ENCODE measurements around the gene SLC35G2.
"Not testable (repeated sequence)": the region's sequence is repeated elsewhere in the genome, so short reads cannot be mapped to it uniquely, and the experiment has no call there.

The SLC35G2 gene

GRCh38 chr3:136835813-136836510 lies 17.0 kb downstream of the SLC35G2 start:
- DNase-seq: no peak

GRCh38 chr3:136836511-136837156 lies 17.7 kb downstream of the SLC35G2 start:
- no peak for DNase-seq

GRCh38 chr3:136838641-136839555 lies 20.0 kb downstream of the SLC35G2 start:
- peak; percentile 55 for DNase-seq

- no peak for DNase-seq
Measured at GRCh38 chr3:136839556-136839931, 20.6 kb downstream of the SLC35G2 start.

- DNase-seq: no peak
Measured at GRCh38 chr3:136840252-136840651, 21.3 kb downstream of the SLC35G2 start.

- DNase-seq: no peak
Measured at GRCh38 chr3:136842294-136842693, 23.4 kb downstream of the SLC35G2 start.

GRCh38 chr3:136844724-136845123 lies 25.8 kb downstream of the SLC35G2 start:
- DNase-seq: no peak

GRCh38 chr3:136852180-136852579 lies 33.3 kb downstream of the SLC35G2 start:
- DNase-seq: no peak

- DNase-seq: no peak
Measured at GRCh38 chr3:136856665-136857064, 37.7 kb downstream of the SLC35G2 start.

- DNase-seq: no peak
Measured at GRCh38 chr3:136858381-136858780, 39.5 kb downstream of the SLC35G2 start.

- DNase-seq: no peak
Measured at GRCh38 chr3:136860541-136860940, 41.6 kb downstream of the SLC35G2 start.

- DNase-seq: peak; percentile 98
Measured at GRCh38 chr3:136861890-136862616, 43.1 kb downstream of the SLC35G2 start, which contains the start of gene NCK1. NCK1 (plus strand) TSS chr3:136862208; CDS start chr3:136928002, 65,794 bp downstream.

- DNase-seq: peak; percentile 77
Measured at GRCh38 chr3:136862617-136863322, 43.8 kb downstream of the SLC35G2 start.

GRCh38 chr3:136869282-136869681 lies 50.4 kb downstream of the SLC35G2 start:
- no peak for DNase-seq

- not testable (repeated sequence) for DNase-seq
Measured at GRCh38 chr3:136872258-136872657, 53.3 kb downstream of the SLC35G2 start.

GRCh38 chr3:136879510-136879909 lies 60.6 kb downstream of the SLC35G2 start:
- not testable (repeated sequence) for DNase-seq

GRCh38 chr3:136882571-136882970 lies 63.6 kb downstream of the SLC35G2 start:
- DNase-seq: no peak

GRCh38 chr3:136883967-136884720 lies 65.2 kb downstream of the SLC35G2 start:
- DNase-seq: no peak

GRCh38 chr3:136885357-136886213 lies 66.7 kb downstream of the SLC35G2 start:
- DNase-seq: no peak

GRCh38 chr3:136889947-136890346 lies 71.0 kb downstream of the SLC35G2 start:
- no peak for DNase-seq
